Activated CD4-positive, alpha-beta T cell treated with anti-CD3 and anti-CD28 coated beads for 48 hours (primary cell): ENCODE measurements around the gene KCNK7.
"Not testable (repeated sequence)": the region's sequence is repeated elsewhere in the genome, so short reads cannot be mapped to it uniquely, and the experiment has no call there.

Source experiments
- DNase-seq: peaks from one replicate; pipeline ENCODE4 v3.0.0-alpha.2; 2020

KCNK7 gene

DNA sequence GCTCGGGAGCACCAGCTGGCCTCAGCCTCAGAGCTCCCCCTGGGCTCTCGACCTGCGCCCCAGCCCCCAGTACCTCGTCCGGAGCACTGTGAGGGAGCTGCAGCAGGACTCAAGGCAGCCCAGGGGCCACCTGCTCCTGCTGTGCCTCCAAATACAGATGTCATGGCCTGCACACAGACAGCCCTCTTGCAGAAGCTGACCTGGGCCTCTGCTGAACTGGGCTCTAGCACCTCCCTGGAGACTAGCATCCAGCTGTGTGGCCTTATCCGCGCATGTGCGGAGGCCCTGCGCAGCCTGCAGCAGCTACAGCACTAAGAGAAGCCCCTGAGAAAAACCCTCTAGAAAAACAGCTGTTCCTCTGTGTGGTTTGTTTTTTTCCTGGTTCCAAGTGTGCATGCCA, 24.2 kb downstream of the KCNK7 start:
- no peak for DNase-seq

DNA sequence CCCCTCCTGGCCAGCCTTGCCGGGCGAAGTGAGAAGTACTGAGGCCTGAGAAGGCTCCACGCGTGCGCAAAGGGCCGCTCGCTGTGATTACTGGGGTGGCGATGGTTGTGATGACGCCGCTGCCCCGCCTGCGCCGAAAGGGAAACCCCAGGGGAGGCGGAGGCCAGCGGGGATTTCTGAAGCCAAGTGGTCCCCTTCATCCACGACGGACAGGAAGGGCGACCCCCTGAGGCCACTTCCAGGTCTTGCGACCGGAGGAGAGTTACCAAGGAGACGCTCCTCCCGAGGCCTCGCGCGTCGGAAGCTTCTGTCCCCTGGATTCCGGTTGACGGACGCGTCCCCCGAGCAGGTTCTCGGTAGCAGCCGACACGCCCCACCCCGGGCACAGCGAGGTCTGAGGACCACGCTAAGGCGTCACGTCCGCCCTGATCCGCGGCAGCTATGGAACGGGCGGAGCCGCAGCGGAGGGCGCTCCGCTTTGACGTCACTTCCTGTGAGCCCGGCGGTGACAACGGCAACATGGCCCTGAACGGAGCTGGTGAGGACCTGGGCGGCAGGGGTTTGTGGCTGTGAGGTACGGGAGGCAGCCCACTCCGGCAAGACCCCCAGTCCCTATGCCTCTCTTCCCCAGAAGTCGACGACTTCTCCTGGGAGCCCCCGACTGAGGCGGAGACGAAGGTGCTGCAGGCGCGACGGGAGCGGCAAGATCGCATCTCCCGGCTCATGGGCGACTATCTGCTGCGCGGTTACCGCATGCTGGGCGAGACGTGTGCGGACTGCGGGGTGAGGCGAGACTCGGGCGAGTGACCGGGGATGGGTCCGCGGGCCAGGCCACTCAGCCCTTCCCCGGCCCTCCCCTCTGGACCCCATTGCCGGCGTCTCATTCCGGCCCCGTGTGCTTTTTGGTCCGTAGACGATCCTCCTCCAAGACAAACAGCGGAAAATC, 25.4 kb downstream of the KCNK7 start, which contains the start of gene ZNRD2:
Gene ZNRD2, plus strand, starts transcription at position 505 of the 946 bp plus-strand sequence. Its CDS starts 15 bp downstream, at position 520.
- DNase-seq = peak; percentile 100

DNA sequence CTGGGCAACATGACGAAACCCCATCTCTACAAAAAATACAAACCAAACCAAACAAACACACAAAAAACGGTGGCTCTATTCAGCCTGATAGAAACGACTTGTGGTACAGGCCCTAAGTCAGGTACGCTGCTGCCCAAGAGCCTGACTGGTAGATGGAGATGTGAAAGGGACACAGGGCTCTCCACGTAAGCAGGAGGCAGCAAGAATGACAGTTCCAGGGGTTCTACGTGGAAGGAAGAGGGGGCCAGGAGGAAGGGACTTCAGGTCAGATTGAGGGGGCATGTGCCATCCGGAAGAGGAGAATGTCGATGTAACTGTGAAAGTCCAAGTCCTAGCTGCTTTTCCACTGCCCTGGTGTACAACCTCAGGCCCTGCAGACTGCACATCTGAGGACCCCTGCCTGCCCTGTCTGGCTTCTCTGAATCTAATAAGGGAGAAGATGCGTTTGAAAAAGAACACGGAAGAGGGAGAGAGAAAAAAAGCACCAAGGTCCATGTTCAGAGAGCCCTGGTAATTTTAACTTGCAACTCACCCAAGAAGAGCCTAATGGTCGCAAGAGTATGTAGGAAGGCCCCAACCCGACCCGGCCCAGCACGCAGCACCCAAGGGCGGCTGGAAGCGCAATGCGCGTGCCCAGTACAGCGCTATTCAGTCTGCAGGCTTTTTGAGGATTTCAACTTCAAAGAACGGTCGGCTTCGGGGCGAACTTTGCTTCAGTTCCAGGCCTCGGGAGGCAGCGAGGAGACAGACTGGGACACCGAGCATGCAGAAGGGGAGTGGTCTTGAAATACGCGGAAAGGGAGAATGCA, 26.2 kb downstream of the KCNK7 start:
- no peak for DNase-seq

DNA sequence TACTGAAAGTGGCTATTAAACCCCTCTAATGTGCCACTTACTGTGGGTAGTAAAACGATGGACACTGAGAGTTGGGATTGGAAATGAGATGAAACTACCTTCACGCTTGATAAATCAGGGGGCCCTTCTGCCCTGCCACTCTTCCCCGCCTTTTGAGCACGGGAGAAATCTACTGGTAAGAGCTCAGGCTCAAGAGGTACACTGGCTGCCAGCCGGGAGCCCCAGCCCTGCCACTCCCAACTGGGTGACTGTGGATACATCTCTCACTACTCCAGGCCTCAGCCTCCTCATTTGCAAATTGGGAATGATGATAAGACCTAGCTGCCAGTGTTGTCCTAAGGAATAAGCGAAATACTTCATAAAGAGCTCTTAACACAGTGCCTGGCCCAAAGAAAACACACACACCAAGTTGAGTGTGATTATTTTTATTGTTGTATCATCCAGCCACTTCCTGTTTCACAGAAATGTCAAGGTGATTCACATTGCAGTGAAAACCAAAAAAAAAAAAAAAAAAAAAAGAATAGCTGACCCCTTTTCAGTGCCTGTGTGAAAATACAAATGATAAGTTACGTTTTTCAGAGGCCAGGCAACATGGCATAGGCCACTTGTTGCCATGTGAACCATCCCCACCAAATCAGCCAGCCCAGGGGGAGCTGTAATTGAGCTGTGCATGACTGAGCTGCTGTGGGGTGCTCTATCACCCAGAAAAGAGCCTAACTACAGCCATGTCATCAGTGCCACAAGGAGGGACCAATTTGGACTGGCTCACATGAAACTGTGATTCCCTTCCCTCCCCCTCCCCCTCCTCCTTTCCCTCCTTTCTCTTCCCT, 29.8 kb downstream of the KCNK7 start:
- DNase-seq = no peak

- not testable (repeated sequence) for DNase-seq
Measured at GRCh38 chr11:65564879-65565559, 30.6 kb downstream of the KCNK7 start.

GRCh38 chr11:65563601-65564000, 32.0 kb downstream of the KCNK7 start:
- no peak for DNase-seq

GRCh38 chr11:65562788-65563187, 32.8 kb downstream of the KCNK7 start:
- DNase-seq = no peak

DNA sequence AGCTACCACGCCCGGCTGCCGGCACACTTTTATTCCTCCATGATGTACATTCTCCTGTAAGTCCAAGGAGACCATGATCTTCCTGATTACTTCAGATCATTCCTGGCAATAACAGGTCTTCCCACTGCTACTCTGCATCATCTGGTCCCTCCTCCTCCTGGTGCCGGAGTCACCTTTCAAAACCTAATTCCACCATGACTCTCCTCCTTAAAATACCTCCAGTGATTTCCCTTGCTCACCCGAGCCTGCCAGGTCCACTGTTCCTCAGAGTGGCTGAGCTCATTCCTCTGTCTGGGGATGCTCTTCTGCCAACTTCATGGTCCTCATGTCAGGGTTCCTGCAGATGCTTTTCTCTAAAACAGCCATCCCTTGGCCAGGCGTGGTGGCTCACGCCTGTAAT, 33.6 kb downstream of the KCNK7 start:
- DNase-seq = no peak

DNA sequence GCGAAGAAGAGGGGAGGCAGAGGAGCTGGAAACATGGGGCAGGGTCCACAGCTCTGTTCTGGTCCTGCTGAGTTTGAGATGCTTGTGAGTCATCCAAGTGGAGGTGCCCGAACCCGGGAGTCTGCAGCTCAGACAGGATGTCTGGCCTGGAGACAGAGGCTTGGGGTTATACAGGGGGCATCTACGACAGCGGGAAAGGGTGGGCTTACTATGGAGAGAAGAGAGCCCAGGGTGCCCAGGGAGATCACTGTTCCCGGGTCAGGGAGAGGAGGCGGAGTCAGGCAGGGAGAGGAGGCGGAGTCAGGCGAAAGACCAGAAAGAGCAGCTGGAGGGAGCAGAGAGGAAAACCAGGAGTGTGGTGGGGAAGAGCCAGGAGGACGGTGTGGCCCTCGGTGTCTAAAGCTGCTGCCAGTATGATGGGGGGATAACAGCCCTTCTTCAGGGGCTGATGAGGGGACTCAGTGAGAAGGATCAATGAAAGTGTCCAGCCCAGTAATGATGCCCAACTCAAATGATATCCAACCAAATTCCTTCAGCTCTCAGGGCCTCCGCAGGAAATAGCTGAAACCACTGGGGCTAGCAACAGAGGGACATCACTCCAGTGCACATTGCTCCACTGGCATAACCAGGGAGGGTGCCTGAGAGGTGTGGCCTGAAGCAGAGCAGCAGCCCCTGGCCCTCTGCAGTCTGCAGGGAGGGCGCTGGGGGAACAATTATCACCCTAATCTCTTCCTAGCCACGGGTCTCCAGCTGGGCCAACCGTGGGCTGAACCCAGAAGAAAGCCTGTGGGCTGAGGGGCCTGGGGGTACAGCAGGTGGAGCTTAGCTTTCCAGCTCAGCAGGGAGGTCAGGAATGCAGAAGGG, 34.8 kb downstream of the KCNK7 start:
- no peak for DNase-seq

- no peak for DNase-seq
Measured at GRCh38 chr11:65559951-65560537, 35.6 kb downstream of the KCNK7 start.

- DNase-seq = peak; percentile 45
Measured at GRCh38 chr11:65559535-65559934, 36.1 kb downstream of the KCNK7 start.

GRCh38 chr11:65558930-65559509, 36.6 kb downstream of the KCNK7 start:
- no peak for DNase-seq

DNA sequence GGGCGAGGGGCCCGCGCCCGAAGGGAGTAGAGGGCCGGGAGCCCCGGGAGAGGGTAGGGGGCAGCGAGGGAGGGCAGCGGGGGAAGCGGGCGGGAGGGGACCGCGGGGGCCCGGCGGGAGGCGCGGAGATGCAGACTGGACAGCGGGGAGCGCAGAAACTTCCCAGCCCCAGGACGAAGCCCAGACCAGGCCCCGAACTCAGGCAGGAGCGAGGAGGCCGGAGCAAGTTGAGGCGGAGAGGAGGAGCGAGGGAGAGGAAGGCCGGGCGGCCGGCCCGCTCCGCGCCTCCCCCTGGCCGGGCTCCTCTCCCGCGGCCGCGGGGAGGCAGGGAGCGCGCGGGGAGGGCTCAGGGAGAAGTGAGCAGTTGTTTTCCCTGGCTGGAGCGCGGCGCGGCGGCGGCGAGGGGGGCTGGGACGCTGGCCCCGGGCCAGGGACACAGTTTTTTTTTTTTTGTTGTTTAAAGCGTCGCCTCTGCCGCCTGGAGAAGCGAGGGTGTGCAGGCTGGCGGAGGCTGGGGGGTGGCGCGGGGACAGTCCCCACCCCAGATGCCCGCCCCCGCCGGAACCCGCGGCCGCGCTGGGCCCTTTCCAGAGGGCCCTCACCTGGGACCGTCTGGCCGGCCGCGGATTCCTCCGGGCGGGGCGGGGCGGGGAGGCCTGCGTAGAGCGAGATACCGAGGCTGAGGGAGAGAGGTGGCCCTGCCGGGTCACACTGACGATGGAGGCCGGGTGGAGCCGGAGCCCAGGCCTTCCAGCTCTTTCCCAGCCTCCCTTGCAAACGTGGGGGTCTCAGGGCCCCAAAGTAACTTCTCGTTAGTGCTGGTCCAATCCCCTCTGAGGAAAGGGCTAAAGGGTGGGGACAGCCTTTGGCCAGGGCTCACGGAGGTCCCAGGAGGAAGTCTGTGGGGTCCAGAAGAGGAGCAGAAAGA, 37.3 kb downstream of the KCNK7 start, which contains the start of gene LTBP3:
Gene LTBP3, minus strand, starts transcription at position 358 of the 928 bp plus-strand sequence. CDS start 400 bp downstream, outside the sequence.
- DNase-seq = peak; percentile 49

DNA sequence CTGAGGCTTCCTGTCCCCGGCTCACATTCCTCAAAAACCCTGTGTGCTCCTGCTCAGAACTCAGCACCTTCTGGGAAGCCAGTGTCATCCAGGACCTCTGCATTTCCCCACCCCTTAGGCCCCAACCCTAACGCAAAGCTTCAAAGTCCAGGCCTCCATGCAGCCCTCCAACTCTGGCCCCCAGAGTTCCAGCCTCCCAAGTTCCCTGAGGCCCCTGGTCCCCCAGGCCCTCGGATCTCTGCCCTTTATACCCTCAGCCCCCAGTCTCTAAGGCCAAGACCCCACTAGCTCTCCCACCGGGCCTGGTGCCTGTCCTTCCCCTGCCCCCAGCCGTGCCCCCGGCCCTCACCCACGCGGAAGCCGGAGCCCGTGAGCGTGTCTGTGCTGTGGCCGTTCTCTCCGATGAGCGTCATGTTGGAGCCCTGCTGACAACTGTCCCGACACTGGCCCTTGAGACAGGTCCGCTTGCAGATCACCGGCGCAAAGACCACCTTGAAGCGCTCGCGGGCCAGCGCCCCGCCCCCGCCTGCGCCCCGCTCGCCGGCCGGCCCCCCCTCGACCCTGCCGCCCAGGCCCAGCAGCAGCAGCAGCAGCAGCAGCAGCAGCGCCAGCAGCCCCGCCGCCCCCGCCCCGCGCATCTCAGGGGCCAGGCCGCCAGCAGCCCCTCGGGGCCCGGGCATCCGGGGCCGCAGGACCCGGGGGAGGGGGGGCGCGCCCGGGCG, 38.2 kb downstream of the KCNK7 start:
- DNase-seq = no peak

GRCh38 chr11:65556470-65557279, 38.9 kb downstream of the KCNK7 start:
- DNase-seq = no peak

GRCh38 chr11:65555693-65556231, 39.8 kb downstream of the KCNK7 start:
- peak; percentile 49 for DNase-seq

- DNase-seq = no peak
Measured at GRCh38 chr11:65554842-65555430, 40.7 kb downstream of the KCNK7 start.
